WTC11 (cell line): ENCODE results near the gene RYR2. TPM values are rescaled to one million over a fixed set of nuclear protein-coding genes. Genes with fewer than 3 reads are reported as not detected.

Experiments used
- AFF4 ChIP-seq: sonication (generic); formaldehyde crosslinking; IDR thresholded peaks from 2 replicates; pipeline ENCODE4 v1.8.1; 2023; ENCODE audit warnings: mild to moderate bottlenecking, missing genetic modification reagents, borderline replicate concordance
- ATF2 ChIP-seq: sonication (generic); formaldehyde crosslinking; IDR thresholded peaks from 2 replicates; pipeline ENCODE4 v1.8.1; 2022; ENCODE audit warnings: low read depth, missing genetic modification reagents, borderline replicate concordance
- ATF6 ChIP-seq: sonication (generic); formaldehyde crosslinking; IDR thresholded peaks from 2 replicates; pipeline ENCODE4 v1.8.1; 2023; ENCODE audit warnings: mild to moderate bottlenecking, missing genetic modification reagents
- CREB1 ChIP-seq: sonication (generic); formaldehyde crosslinking; IDR thresholded peaks from 2 replicates; pipeline ENCODE4 v1.8.0; 2023; ENCODE audit warnings: mild to moderate bottlenecking, missing genetic modification reagents
- CREM ChIP-seq: sonication (generic); formaldehyde crosslinking; IDR thresholded peaks from 2 replicates; pipeline ENCODE4 v1.8.1; 2022; ENCODE audit warnings: mild to moderate bottlenecking, missing genetic modification reagents, moderate library complexity
- CTCF ChIP-seq: fragments of 200-600 bp; IDR thresholded peaks from 2 replicates; pipeline ENCODE4 v1.8.0; 2022; ENCODE audit warnings: antibody characterized with exemption
- FOXP4 ChIP-seq: sonication (generic); formaldehyde crosslinking; IDR thresholded peaks from 2 replicates; pipeline ENCODE4 v1.8.0; 2022; ENCODE audit warnings: mild to moderate bottlenecking, missing genetic modification reagents
- MAX ChIP-seq: sonication (generic); formaldehyde crosslinking; IDR thresholded peaks from 2 replicates; pipeline ENCODE4 v1.8.0; 2022; ENCODE audit warnings: mild to moderate bottlenecking, missing genetic modification reagents
- NR2C2 ChIP-seq: sonication (generic); formaldehyde crosslinking; IDR thresholded peaks from 2 replicates; pipeline ENCODE4 v1.8.0; 2022; ENCODE audit warnings: mild to moderate bottlenecking, missing genetic modification reagents
- NR3C1 ChIP-seq: sonication (generic); formaldehyde crosslinking; conservative IDR thresholded peaks from 2 replicates; pipeline ENCODE4 v1.8.1; 2023; ENCODE audit warnings: low read depth, mild to moderate bottlenecking, missing genetic modification reagents
- OVOL2 ChIP-seq: fragments of 250-450 bp; sonication (Bioruptor Pico); IDR thresholded peaks from 2 replicates; pipeline ENCODE4 v1.9.0; 2021; ENCODE audit warnings: mild to moderate bottlenecking, borderline replicate concordance
- PREB ChIP-seq: sonication (generic); formaldehyde crosslinking; IDR thresholded peaks from 2 replicates; pipeline ENCODE4 v1.8.1; 2022; ENCODE audit warnings: mild to moderate bottlenecking, missing genetic modification reagents, moderate library complexity, borderline replicate concordance
- PRRX2 ChIP-seq: fragments of 250-450 bp; sonication (Bioruptor Pico); IDR thresholded peaks from 2 replicates; pipeline ENCODE4 v1.8.0; 2021; ENCODE audit warnings: mild to moderate bottlenecking
- SMAD3 ChIP-seq: sonication (generic); formaldehyde crosslinking; IDR thresholded peaks from 2 replicates; pipeline ENCODE4 v1.8.0; 2022; ENCODE audit warnings: missing genetic modification reagents, mild to moderate bottlenecking, borderline replicate concordance
- SMAD4 ChIP-seq: sonication (generic); formaldehyde crosslinking; IDR thresholded peaks from 2 replicates; pipeline ENCODE4 v1.8.0; 2022; ENCODE audit warnings: mild to moderate bottlenecking, missing genetic modification reagents
- TCF7 ChIP-seq: sonication (generic); formaldehyde crosslinking; IDR thresholded peaks from 2 replicates; pipeline ENCODE4 v1.8.0; 2022; ENCODE audit warnings: mild to moderate bottlenecking, low read depth, missing genetic modification reagents, moderate library complexity
- TEAD1 ChIP-seq: sonication (generic); formaldehyde crosslinking; IDR thresholded peaks from 2 replicates; pipeline ENCODE4 v1.8.0; 2022; ENCODE audit warnings: mild to moderate bottlenecking, missing genetic modification reagents
- TEAD4 ChIP-seq: sonication (generic); formaldehyde crosslinking; IDR thresholded peaks from 2 replicates; pipeline ENCODE4 v1.8.0; 2022; ENCODE audit warnings: mild to moderate bottlenecking, missing genetic modification reagents
- TP53 ChIP-seq: sonication (generic); formaldehyde crosslinking; IDR thresholded peaks from 2 replicates; pipeline ENCODE4 v1.8.1; 2023; ENCODE audit warnings: mild to moderate bottlenecking, missing genetic modification reagents
- ZMAT4 ChIP-seq: fragments of 250-450 bp; sonication (Bioruptor Pico); IDR thresholded peaks from 2 replicates; pipeline ENCODE4 v1.9.0; 2021; ENCODE audit warnings: mild to moderate bottlenecking
- ZNF138 ChIP-seq: sonication (generic); formaldehyde crosslinking; conservative IDR thresholded peaks from 2 replicates; pipeline ENCODE4 v1.8.1; 2022; ENCODE audit warnings: mild to moderate bottlenecking, moderate library complexity, missing genetic modification reagents
- ZNF423 ChIP-seq: fragments of 250-450 bp; sonication (Bioruptor Pico); IDR thresholded peaks from 2 replicates; pipeline ENCODE4 v2.1.2; 2022; ENCODE audit warnings: mild to moderate bottlenecking, moderate library complexity
- ZSCAN18 ChIP-seq: fragments of 250-450 bp; sonication (Bioruptor Pico); IDR thresholded peaks from 2 replicates; pipeline ENCODE4 v2.1.2; 2022; ENCODE audit warnings: mild to moderate bottlenecking, moderate library complexity
- total RNA-seq: library from RNA; stranded (reverse); gene quantifications from 3 replicates; pipeline ENCODE4 v1.2.3, GENCODE V29; 2021

The RYR2 gene
- total RNA-seq, 1 experiment from 2014 or later, result 7.9 TPM

- TF ChIP-seq ATF2 (CRISPR knock-in tag) (no peak), TEAD4 (CRISPR knock-in tag) (no peak), PRRX2 (no peak), CTCF (peak; percentile 98), TP53 (peak; percentile 49; the same call in 1 of the 2 replicates), TEAD1 (CRISPR knock-in tag) (peak; percentile 75; the same call in 1 of the 2 replicates), AFF4 (CRISPR knock-in tag) (0 out of 2 replicates have a peak, but pooled peaks have one; percentile 62), SMAD4 (no peak), MAX (CRISPR knock-in tag) (peak; percentile 98), ZMAT4 (CRISPR knock-in tag) (no peak), OVOL2 (no peak), FOXP4 (CRISPR knock-in tag) (0 out of 2 replicates have a peak, but pooled peaks have one; percentile 35), SMAD3 (CRISPR knock-in tag) (peak; percentile 58; the same call in 1 of the 2 replicates), ZNF138 (CRISPR knock-in tag) (no peak), ATF6 (CRISPR knock-in tag) (no peak), NR3C1 (CRISPR knock-in tag) (no peak), ZNF423 (no peak), CREM (0 out of 2 replicates have a peak, but pooled peaks have one; percentile 66), NR2C2 (no peak), PREB (no peak), TCF7 (CRISPR knock-in tag) (no peak), CREB1 (CRISPR knock-in tag) (peak; percentile 67; the same call in 1 of the 2 replicates), ZSCAN18 (CRISPR knock-in tag) (no peak)
These were observed 822.6 kb downstream of the RYR2 start (continued) for GRCh38 chr1:237864338-237865244.
